ENCODE measurements around the gene ADSS2.
"Not testable (repeated sequence)": the region's sequence is repeated elsewhere in the genome, so short reads cannot be mapped to it uniquely, and the experiment has no call there.

Gene ADSS2

DNA sequence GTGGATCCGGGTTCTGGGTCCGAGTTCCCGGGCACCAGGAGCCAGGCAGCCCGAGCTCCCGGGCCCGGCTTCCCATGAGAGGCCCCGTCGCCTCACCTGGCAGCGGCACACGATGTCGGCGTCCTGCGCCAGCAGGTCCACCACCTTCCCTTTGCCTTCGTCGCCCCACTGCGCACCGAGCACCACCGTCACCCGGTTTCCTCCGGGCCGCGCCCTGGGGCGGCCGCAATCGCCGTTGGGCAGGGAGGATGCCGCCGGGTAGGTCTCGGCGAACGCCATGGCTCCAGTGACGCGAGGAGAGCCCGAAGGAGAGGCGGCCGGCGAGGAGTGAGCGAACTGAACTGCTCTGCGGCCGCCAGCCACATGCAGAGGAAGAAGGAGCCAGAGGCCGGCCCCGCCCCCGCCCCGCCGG lies at the start of gene ADSS2:
Gene ADSS2, minus strand, starts transcription at position 371 of the 412 bp plus-strand sequence. Its CDS starts 92 bp downstream, at position 279.
- DNase-seq: no peak

DNA sequence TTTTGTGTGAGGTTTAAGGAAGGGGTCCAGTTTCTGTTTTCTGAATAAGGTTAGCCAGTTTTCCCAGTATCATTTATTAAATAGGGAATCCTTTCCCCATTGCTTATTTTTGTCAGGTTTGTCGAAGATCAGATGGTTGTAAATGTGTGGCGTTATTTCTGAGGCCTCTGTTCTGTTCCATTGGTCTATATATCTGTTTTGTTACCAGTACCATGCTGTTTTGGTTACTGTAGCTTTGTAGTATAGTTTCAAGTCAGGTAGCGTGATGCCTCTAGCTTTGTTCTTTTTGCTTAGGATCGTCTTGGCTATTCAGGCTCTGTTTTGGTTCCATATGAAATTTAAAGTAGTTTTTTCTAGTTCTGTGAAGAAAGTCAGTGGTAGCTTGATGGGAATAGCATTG lies 48.8 kb upstream of the ADSS2 start:
- DNase-seq: not testable (repeated sequence)

DNA sequence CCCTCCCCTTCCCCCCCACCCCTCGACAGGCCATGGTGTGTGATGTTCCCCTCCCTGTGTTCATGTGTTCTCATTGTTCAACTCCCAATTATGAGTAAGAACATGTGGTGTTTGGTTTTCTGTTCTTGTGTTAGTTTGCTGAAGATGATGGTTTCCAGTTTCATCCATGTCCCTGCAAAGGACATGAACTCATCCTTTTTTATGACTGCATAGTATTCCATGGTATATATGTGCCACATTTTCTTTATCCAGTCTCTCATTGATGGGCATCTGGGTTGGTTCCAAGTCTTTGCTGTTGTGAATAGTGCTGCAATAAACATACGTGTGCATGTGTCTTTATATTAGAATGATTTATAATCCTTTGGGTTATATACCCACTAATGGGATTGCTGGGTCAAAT lies 47.8 kb upstream of the ADSS2 start:
- not testable (repeated sequence) for DNase-seq

DNA sequence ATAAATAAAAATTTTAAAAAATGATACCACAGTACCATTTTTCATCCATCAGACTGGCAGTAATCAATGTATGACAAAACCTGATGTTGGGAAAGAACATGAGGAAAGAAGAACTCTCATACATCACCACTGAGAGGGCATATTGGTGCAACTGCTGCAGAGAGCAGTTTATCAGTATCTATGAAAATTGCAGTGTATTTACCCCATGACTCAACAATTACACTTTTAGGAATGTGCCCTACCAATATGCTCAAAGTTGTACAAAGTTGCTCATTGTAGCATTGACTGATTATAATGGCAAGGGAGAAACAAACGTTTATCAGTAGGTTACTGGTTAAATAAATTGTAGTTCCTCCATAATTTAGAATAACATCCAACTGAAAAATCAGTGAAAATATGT lies 46.1 kb upstream of the ADSS2 start:
- no peak for DNase-seq

DNA sequence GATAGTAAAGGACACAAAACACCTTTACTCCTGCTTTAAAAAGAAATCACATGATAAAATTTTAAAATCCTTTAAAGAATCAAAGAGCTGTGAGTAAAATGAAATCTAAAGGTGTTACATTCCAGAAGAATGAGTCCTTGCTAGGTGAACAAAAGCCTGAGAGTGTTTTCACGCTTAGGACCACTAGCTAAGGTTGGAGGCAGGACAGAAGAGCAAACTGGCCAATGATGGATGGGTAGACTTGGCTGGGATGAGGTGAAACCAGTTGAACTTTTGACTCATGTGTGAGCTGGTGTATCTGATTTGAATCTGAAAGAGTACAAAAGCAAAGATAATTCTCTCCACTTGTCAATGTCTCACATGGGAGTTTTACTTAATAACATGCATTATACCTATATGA lies 44.5 kb upstream of the ADSS2 start:
- no peak for DNase-seq

DNA sequence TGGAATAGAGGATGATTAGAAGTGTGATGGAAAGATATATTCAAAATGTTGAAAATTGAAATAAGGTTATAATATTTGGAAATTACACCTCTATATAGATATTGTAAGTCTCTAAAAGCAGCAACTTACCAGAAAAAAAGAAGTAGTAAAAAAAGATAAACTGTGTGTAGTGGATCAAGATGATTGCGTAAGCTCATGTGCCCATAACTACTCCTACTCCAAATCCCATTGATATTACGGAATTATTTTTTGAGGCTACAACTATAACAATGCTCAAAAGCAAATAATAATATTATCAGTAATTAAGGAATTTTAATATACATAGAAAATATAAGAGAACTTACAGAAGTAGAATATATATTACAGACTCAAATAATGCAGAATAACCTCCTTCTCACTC lies 42.9 kb upstream of the ADSS2 start:
- DNase-seq: no peak

DNA sequence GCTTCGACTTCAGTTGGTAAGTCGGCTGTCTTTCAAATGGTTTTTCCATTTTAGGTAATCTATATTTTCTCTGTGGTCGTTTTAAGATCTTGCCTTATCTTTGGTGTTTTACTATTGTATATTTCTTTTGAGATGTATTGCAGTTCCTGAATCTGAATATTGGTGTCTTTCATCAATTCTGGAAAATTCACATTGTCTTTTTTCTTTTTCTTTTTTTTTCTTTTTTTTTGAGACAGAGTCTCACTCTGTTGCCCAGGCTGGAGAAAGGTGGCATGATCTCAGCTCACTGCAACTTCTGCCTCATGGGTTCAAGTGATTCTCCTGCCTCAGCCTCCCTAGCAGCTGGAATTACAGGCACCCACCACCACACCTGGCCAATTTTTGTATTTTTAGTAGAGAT lies 33.3 kb upstream of the ADSS2 start:
- not testable (repeated sequence) for DNase-seq

DNA sequence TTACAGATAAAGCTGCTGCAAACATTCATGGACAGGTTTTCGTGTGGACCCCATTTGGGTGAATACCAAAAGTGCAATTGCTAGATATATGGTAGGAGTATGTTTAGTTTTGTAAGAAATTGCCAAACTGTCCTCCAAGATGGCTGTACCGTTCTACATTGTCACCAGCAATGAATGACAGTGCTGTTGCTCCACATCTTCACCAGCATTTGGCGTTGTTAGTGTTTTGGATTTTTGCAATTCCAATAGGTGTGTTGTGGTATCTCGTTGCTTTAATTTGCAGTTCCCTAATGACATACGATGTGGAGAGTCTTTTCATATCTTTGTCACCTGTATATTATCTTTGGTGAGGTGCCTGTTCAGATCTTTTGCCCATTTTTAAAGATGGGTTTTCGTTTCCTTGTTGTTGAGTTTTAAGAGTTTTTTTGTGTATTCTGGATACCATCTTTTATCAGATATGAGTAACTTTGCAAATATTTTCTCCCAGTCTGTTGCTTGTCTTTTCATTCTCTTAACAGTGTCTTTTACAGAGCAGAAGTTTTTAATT lies 21.4 kb upstream of the ADSS2 start:
- DNase-seq: no peak

DNA sequence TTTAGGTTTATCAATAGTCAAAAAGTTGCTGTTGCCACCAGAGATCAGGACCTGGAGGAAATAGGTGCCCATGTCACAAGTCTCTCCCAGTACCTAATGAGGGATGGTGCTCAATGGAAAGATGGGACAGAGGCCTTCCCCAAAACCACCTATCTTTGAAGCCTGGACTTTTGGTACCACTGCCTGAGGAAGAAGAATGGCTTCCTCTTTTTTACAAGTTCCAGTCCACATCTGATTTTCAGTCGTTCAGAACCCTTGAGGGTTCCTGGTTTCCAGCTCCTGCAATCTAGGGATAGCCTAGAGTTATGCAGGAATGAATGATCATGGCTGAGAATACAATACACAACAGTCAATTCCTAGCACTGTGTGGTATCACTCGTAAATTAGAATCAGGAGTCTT lies 15.0 kb upstream of the ADSS2 start:
- no peak for DNase-seq

DNA sequence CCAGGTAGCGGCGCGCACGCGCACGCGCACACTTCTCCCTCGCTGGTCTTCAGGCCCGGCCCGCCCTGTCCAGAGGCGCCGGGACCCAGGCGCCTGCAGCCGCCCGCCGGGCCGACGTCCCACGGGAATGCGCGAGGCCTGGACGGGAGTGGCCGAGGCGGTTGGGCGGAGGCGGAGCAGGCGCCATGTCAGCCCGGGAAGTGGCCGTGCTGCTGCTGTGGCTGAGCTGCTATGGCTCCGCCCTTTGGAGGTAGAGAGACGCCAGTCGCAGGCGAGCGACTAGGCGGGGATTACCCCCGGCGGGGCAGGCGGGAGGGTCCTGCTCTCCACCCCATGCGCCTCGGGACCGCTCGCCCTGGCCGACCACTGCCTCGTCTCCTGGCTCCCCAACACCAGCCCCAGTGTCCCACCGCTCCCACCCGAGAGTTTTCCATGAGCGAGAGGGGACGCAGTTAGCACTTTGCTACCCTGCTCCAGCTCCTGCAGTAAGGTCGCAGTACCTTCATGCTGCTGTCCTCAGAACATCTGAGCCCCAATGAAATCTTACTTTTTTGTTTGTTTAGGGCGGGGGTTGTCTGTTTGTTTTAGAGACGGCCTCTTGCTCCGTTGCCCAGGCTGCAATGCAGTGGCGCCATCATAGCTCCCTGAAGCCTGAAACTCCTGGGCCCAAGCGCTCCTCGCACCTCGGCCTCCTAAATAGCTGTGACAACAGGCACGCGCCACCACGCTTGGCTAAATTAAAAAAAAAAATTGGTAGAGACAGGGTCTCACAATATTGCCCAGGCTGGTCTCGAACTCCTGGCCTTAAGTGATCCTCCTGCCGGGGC lies 9.7 kb upstream of the ADSS2 start, which contains the start of gene CATSPERE:
Gene CATSPERE, plus strand, starts transcription at position 29 of the 827 bp plus-strand sequence. Its CDS starts 157 bp downstream, at position 186.
- peak; percentile 68 for DNase-seq

DNA sequence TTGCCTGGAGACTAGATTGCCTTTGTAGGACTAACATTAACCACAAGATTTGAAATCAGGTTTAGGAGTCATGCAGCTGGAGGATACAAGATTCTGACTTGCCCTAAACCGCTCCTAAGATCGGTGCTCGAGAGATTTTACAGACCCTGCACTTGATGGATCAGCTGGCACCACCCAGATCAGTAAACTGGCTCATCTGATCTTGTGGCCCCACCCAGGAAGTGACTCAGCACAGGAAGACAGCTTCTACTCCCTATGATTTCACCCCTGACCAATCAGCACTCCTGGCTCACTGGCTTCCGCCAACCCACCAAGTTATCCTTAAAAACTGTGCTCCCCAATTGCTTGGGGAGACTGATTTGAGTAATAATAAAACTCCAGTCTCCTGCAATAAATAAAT lies 8.5 kb upstream of the ADSS2 start:
- DNase-seq: no peak

DNA sequence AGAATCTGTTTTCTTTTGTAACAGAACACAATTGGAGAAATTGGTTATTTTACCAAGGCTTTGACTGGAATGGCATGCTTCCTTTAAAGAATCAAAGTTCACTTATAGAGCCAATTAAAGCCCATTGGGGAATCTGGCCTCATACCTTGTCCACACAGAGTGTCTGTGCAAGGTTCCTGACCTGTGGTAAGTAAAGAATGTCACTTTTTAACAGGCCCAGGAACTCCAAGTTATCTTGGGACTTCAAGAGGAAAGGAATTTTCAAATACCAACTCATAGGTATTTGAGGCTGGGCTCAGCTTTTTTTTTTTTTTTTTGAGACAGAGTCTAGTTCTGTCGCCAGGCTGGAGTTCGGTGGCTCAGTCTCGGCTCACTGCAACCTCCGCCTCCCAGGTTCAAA lies 7.1 kb upstream of the ADSS2 start:
- no peak for DNase-seq

DNA sequence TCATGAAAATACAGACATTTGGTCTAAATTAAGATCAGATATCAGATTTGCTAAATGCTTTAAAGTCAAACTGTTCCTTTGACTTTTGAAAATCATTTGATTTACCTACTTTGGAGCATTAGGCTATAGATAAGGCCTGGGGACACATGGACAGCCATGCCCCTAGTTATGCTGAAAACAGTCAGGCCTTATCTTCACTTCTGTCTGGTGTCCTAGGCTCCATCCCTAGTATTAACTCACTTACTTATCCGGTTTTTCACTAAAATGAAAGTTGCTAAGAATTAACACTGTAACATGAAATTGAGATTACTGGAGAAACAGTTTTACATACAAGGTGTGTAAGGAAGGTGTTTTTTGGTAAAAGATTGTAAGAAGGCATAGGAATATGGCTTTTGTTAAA lies 4.9 kb upstream of the ADSS2 start:
- no peak for DNase-seq

DNA sequence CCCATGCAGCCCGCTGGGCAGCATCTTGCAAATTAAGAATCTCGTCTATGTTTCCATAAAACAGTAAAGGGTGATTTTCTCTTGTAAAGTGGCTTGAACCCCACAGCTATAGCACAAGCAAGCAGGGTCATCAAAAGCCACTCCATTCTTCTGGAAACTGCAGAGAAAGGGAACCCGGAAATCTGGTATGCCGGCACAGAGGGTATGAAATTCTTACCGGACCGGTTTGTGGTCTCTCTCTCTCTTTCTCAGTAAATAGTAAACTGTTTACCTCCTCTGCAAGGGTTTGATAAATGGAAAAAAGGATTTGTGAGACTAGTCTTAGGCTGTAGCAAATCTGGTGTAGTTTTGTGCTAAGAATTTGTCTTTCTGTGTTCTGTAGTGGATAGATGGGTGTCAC lies 2.7 kb upstream of the ADSS2 start:
- DNase-seq: no peak

DNA sequence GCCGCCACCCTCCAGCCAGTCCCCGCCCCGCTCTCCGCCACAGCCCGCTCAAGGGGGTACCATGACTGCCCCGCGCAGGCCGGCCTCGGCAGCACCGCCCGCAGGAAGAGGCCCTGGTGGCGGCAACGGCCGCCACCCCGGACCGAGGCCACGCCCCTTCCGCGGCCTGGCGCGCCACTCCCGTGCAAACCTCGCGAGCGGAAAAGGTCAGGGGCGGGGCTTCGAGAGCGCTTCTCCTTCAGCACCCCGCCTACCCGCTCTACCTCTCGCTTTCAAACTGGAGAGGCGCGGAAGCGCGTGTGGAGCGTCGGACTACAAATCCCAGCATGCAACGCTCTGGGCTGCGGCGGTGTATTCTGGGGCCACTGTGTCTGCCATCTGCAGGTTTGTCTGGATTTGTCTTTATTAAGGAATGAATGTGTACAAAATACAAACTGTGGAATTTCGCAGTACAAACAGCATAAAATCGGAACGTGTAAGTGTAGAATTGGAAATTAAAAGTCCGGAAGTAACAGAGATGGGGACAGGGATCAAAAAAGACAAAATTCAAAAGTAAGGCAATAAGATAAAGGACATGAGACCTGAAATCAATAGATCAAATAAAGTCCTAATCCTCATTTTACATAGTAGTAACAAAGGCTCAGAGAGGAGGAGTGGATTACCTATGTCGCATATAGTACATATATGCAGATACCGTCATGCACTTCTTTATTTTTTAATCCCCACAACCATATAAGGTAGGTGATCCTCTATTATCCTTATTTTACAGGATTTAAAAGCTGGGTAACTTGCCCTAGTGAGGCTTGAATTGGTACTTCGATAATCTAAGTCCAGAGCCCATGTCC lies 464 bp upstream of the ADSS2 start:
- DNase-seq: peak; percentile 94

DNA sequence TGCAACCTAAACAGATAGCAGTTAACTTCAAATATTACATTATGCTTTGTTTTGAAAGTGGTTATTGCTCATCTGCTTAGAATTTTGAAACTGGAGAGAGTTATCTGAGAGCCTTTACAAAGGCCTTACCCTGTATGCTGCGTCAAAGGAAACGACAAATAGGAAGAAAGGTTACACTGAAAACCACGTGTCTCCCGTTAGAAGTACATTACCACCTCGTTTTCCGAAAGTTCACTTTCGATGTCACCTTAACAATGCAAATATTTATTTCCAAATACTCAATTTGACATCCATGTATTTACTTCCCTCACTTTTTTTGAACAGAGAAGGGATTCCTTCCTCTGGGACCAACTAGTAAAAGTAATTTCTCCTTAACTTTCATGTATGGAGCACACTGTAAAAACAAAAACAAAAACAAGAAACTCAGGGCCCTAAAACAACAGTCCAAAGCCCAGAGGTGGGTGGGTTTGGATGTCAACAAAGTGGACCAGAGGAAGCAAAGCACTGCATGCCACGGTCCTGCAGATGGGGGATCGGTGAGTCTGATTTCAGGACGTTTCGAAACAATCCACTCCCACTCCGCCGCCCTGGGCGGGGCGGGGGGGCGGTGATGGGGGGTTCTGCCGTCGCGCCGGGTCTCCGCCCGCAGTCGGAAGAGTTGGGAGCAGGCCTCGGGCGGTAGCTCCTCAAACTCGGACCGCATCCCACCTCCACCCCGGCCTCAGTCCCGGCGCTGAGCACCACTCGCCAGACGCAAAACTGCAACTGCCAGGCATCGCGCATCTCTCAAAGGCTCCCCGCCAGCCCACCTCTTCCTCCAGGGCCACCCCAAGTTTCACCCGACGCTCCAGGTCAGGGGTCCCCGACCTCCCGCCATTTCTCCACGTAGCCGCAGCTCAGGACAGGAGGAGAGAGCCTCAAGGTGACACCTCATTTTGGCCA lies 841 bp downstream of the ADSS2 start:
- no peak for DNase-seq

DNA sequence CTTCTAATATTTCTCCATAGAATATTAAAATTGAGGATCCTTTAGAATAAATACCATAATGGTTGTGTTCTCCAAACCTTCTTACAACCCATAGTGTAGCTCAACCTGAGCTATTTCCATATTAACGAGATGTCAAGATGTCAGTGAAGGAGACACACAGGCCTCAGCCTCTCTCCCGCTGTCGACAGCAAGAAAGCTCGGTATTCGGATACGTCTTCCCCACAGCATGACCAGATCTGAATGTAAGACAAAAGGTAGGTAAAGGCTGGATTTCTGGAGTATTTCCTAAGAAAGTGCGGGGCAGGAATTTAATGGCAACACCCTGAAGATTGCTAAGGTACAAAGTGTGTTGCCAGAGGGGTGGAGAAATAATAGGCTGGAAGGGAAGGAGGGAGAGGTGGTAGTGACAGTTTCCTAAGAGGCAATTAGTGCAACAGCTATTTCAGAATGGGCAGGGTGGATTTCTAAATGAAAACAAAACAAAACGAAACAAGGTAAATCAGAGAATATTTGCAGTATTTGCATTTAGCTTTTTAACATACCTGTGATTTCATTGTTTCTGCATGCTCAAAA lies 1.7 kb downstream of the ADSS2 start:
- no peak for DNase-seq

DNA sequence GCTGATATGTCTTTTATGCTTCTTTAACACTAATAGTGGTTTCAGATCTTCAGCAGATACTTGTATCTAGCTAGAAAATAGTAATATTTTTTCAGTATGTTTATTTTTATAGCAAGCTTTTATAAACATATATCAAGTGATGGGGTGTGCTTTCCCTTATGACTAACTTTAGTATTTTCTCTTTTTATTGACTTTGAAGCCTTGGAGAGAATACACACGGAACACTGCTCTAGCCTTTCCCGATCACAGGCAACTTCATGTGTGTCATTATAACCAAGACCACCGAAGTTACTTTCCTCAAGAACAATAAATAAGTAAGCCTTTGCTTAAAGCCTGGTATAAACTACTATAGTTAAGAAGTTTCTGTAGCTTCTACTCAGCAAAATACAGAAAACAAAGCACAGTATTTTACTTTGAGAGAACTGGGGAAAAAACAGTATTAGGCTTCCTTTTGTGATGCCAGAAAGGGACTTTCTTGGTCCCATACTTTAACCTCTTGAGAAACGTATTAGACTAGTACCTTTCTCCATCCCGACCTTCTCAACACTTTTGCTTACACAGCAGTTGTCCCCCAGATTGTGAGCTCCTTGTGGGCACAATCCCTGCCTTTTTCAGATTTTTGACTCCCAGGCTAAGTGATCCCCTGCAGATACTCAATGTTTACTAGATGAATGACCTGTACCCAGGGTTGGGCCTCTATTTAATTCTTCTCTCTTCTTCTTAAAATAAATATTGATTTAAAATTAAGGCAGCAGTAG lies 3.3 kb downstream of the ADSS2 start:
- no peak for DNase-seq

DNA sequence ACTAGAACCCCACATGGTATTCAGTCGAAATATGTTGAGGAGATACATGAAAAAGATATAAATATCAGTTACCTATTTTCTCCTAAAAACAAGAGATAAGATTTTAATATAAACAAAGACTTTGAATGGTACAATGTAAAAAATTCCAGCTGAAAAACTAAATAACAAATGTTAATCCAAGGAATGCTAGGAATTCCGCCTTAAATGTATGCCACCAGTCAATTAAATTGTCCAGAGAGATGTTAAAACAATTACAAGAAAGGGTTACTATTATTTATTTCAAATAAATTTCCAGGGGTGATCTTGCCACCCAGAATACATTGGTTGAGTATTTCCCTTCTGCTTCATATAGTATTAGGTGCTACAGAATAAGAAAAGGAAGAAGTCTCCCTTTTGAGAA lies 4.2 kb downstream of the ADSS2 start:
- no peak for DNase-seq

DNA sequence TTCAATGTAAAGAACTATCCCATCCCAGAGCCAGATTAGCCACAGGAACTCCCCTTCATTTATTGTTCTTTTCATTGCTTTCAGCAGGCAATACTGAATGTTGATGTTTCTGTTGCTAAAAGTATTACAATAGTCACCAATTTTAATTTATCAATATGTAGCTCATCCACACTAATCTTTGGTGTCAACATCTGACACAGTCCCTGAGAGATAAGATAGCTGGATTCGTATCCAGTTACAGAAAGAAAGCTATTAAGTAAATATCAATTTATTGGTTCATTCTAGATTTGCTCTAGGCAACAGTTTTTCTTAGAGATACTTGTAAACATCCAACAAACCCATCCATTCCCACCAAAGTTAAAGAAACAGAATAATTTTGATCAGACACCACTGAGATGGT lies 4.7 kb downstream of the ADSS2 start:
- DNase-seq: no peak

Measured in NCI-H510A (cell line).